ENCODE results near the gene RAD51B. TPM values are rescaled to one million over a fixed set of nuclear protein-coding genes. Genes with fewer than 3 reads are reported as not detected.

The RAD51B gene
- polyA plus RNA-seq, 1 experiment, result 6.6 TPM

GRCh38 chr14:68736471-68736871 is 916.9 kb downstream of the RAD51B start:
- POLR2A ChIA-PET, result no interaction called here
- no peak overlapping the region for H3K4me3 ChIP-seq (ENCODE audit: low read depth, low read length)
- no peaks in the 10 kb centered on the region for H3K27me3 ChIP-seq (ENCODE audit: control insufficient read depth, insufficient read depth, low read length)
- CTCF ChIA-PET, result no interaction called here
- DNase-seq (ENCODE audit: low read depth, low spot score), result no peak
- TF ChIP-seq CTCF (IDR thresholded peaks at IDR 0.05; ENCODE audit: low read depth, low read length), result no peak
- no peak overlapping the region for H3K27ac ChIP-seq (ENCODE audit: low read depth, low read length)
- H3K9me3 ChIP-seq (ENCODE audit: control insufficient read depth, insufficient read depth, low read length), result peaks cover 5% of the 10 kb centered on the region; the same call in 1 of the 2 replicates

DNA sequence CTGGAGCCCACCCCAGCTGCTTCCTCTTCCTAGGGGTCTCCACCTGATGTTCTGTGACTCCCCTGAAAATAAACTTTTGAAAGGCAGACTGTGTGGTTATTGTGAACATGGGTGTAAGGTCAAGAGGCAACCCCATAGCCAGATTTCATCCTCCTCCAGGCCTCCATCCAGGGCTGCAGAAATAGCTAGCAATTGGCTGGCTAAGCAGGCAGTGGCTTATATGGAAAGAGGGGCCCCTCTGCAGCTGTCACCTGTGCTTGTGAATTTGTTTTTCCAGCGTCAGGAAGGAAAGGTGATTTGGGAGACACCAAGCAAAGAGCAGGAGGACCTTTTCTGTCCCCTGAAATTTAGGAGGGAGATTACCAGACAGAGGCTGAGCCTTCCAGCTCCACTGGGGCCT is 917.5 kb downstream of the RAD51B start:
- Histone ChIP-seq H3K27me3 (ENCODE audit: control insufficient read depth, insufficient read depth, low read length) (no peaks in the 10 kb centered on the region), H3K27ac (ENCODE audit: low read depth, low read length) (no peak overlapping the region), H3K4me3 (ENCODE audit: low read depth, low read length) (no peak overlapping the region), H3K9me3 (ENCODE audit: control insufficient read depth, insufficient read depth, low read length) (peaks cover 5% of the 10 kb centered on the region; the same call in 1 of the 2 replicates)
- CTCF ChIA-PET, result no interaction called here
- no peak for TF ChIP-seq CTCF (IDR thresholded peaks at IDR 0.05; ENCODE audit: low read depth, low read length)
- POLR2A ChIA-PET, result no interaction called here
- no peak for DNase-seq (ENCODE audit: low read depth, low spot score)

GRCh38 chr14:68738559-68738958 is 919.0 kb downstream of the RAD51B start:
- CTCF ChIA-PET, result no interaction called here
- H3K27me3 ChIP-seq (ENCODE audit: control insufficient read depth, insufficient read depth, low read length), result no peaks in the 10 kb centered on the region
- H3K4me3 ChIP-seq (ENCODE audit: low read depth, low read length), result no peak overlapping the region
- peaks cover 5% of the 10 kb centered on the region; the same call in 1 of the 2 replicates for H3K9me3 ChIP-seq (ENCODE audit: control insufficient read depth, insufficient read depth, low read length)
- no peak for TF ChIP-seq CTCF (IDR thresholded peaks at IDR 0.05; ENCODE audit: low read depth, low read length)
- POLR2A ChIA-PET, result no interaction called here
- H3K27ac ChIP-seq (ENCODE audit: low read depth, low read length), result no peak overlapping the region
- DNase-seq (ENCODE audit: low read depth, low spot score), result no peak

DNA sequence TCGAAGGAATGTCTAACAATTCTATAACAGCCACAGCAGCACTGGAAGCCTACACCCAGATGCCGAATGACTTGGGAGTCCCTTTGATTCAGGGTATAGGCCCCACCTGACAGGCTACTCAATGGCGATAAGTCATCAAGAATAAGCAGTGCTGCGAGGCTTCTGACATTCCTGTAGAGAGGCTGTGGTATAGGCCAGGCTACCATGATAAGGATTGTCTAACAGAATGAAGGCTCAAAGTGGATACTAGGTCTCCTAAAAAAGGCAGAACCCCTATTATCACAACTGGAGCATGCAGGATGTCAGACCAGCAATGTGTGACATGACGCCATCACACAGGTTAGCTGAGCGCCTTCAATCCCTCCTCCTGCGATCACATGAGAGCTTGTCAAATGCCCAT is 920.1 kb downstream of the RAD51B start:
- no peak for DNase-seq (ENCODE audit: low read depth, low spot score)
- ChIA-PET CTCF (interaction anchor here (0.7 kb wide), 1 partner anchor 810 kb away, joined by 3 read pairs; no protein-coding TSS in a partner anchor), POLR2A (no interaction called here)
- no peak overlapping the region for H3K27ac ChIP-seq (ENCODE audit: low read depth, low read length)
- H3K9me3 ChIP-seq (ENCODE audit: control insufficient read depth, insufficient read depth, low read length), result peaks cover 5% of the 10 kb centered on the region; the same call in 1 of the 2 replicates
- no peaks in the 10 kb centered on the region for H3K27me3 ChIP-seq (ENCODE audit: control insufficient read depth, insufficient read depth, low read length)
- no peak for TF ChIP-seq CTCF (IDR thresholded peaks at IDR 0.05; ENCODE audit: low read depth, low read length)
- H3K4me3 ChIP-seq (ENCODE audit: low read depth, low read length), result no peak overlapping the region

GRCh38 chr14:68740788-68741476 is 921.4 kb downstream of the RAD51B start:
- ChIA-PET POLR2A (no interaction called here), CTCF (no interaction called here)
- DNase-seq (ENCODE audit: low read depth, low spot score), result no peak
- peaks cover 5% of the 10 kb centered on the region; the same call in 1 of the 2 replicates for H3K9me3 ChIP-seq (ENCODE audit: control insufficient read depth, insufficient read depth, low read length)
- no peak overlapping the region for H3K4me3 ChIP-seq (ENCODE audit: low read depth, low read length)
- no peak for TF ChIP-seq CTCF (IDR thresholded peaks at IDR 0.05; ENCODE audit: low read depth, low read length)
- no peaks in the 10 kb centered on the region for H3K27me3 ChIP-seq (ENCODE audit: control insufficient read depth, insufficient read depth, low read length)
- no peak overlapping the region for H3K27ac ChIP-seq (ENCODE audit: low read depth, low read length)

All from AG04450 (cell line).